NCI-H2107 treated with DMSO at 0.1 percent for 48 hours (cell line): ENCODE measurements around the gene MEOX1.
"Not testable (repeated sequence)": the region's sequence is repeated elsewhere in the genome, so short reads cannot be mapped to it uniquely, and the experiment has no call there.

Source experiments
- DNase-seq: peaks from one replicate; lab custom pipeline; 2025; ENCODE audit not compliant: unreplicated experiment; lab: John Stamatoyannopoulos, UW

Gene MEOX1

DNA sequence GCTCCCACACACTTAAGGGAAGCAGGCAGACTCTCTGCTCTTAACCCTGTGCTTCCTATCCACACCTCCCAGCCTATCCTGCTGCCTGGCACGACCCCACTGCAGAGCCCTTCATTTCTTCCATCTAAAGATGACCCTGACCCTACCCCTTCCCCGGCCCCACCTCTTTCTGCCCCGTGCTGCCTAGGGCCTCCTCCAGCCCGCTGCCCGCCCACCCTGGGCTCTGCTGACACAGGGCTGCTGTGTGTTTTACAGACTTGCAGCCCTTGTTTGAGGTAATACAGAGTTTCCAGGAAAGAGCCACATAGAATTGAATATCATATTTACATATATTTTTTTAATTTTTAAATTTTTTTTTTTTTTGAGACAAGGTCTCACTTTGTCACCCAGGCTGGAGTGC is 42.0 kb downstream of the MEOX1 start:
- no peak for DNase-seq

GRCh38 chr17:43618276-43618675 is 43.4 kb downstream of the MEOX1 start:
- no peak for DNase-seq

GRCh38 chr17:43616852-43617251 is 44.9 kb downstream of the MEOX1 start:
- no peak for DNase-seq

GRCh38 chr17:43616421-43616820 is 45.3 kb downstream of the MEOX1 start:
- DNase-seq = no peak

DNA sequence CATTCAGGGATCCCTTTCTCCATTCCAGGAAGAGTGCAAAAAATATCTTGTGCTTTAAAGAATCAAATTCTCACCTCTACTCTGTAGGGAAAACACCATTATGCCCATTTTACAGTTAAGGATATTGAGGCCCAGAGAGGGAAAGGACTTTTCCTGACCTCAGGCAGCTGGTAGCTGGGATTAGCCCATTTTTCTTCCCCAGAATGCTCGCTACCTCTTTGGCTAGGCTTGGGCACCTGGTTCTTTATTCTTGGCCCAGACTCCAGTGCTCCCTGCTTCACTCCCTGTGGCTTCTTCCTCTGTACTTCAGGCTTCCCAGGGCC is 45.7 kb downstream of the MEOX1 start:
- DNase-seq = no peak

- DNase-seq = no peak
Measured at GRCh38 chr17:43615330-43616028, 46.2 kb downstream of the MEOX1 start.

- peak; percentile 73 for DNase-seq
Measured at GRCh38 chr17:43614561-43614960, 47.2 kb downstream of the MEOX1 start.

DNA sequence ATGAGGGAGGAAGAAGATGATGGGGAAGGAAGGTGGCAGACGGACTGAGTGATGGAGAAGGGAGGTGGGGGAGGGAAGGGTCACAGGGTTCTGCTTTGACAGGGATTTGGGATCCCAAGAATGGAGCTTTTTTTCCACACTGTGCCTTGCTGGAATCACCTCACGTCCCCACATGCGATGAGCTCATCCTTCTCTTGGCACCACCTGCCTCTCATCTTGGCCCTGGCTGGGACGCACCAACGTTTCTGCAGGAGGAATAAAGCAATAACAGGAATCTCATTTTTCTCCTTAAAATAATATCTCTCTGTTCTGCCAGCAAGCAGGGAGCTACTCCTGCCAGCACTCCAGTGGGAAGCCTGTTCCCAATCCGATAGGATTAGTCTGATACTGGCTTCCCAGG is 47.8 kb downstream of the MEOX1 start:
- no peak for DNase-seq

DNA sequence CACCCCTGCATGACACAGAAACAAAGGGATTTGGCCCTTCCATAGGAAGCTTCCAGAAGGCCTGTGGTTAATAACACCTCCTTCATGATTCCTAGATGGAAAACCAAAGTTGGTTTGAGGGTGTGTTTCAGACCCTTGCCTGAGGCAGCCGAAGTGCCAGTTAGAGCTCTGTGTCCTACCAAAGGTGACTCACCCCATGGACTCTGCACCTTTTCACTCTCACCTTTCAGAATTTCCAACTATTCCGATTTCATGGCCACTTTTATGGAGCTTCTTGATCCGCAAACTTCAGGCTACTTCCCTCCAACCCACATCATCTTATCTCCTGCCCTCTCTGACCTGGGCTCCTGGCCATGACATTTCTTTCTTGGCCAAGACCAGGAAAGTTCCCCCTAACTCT is 49.2 kb downstream of the MEOX1 start:
- no peak for DNase-seq

GRCh38 chr17:43611230-43611969 is 50.3 kb downstream of the MEOX1 start:
- DNase-seq = no peak

- DNase-seq = no peak
Measured at GRCh38 chr17:43609613-43610385, 51.9 kb downstream of the MEOX1 start.

- no peak for DNase-seq
Measured at GRCh38 chr17:43608313-43608712, 53.4 kb downstream of the MEOX1 start.

GRCh38 chr17:43604549-43604948 is 57.2 kb downstream of the MEOX1 start:
- no peak for DNase-seq

DNA sequence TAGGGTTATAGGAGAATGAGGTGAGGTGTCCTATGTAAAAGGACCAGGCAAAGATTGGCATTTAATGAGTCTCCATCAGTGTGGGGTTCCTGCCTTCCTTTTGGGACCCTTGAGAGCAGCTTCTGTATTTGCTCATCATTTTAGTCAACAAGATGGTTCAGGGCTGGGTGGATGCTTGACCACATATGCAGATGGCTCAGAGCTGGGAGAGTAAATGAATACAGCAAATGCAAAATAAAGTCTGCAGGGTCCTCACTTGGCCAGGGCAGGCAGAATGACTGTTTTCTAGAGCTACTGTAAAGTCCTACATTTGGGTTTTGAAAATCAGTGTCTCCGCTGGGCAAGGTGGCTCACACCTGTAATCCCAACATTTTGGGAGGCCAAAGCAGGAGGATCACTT is 58.4 kb downstream of the MEOX1 start:
- no peak for DNase-seq

DNA sequence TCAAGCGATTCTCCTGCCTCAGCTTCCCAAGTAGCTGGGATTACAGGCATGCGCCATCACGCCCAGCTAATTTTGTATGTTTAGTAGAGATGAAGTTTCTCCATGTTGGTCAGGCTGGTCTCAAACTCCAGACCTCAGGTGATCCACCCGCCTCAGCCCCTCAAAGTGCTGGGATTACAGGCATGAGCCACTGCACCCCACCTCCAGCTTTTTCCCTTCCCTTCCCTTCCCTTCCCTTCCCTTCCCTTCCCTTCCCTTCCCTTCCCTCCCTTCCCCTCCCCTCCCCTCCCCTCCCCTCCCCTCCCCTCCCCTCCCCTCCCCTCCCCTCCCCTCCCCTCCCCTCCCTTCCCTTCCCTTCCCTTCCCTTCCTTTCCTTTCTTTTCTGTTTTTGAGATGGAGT is 59.2 kb downstream of the MEOX1 start:
- not testable (repeated sequence) for DNase-seq

- no peak for DNase-seq
Measured at GRCh38 chr17:43601280-43602039, 60.3 kb downstream of the MEOX1 start.

DNA sequence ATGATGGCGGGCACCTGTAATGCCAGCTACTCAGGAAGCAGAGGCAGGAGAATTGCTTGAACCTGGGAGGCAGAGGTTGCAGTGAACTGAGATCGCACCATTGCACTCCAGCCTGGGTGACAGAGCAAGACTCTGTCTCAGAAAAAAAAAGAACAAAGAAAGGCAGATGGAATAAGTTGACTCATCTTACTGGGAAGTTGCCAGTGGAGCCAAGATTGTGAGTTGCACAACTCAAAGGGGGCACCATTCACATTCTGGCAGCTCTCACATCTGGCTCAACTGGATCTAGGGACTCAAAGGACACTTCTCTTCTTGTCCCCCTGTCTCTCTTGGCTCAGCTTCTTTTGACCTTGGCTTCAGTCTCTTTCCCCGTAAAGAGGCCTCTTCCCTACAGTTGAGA is 61.9 kb downstream of the MEOX1 start:
- no peak for DNase-seq

DNA sequence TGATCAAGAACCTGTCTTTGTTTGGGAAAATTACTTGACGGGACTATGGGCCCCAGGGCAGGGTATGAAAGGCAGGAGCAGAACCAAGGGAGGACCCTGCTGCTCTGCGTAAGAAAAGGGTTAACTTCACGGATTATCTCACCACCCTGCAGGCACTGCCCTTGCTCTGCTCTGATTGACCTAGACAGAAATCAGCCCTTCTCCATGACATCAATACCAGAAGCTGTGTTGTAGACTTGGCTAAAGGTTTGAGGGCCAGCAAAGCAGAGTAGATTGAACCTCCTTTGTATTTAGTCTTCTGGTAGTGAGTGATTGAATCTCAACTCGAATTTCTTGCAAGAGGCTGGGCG is 62.7 kb downstream of the MEOX1 start:
- no peak for DNase-seq

- no peak for DNase-seq
Measured at GRCh38 chr17:43598357-43599045, 63.2 kb downstream of the MEOX1 start.

- DNase-seq = no peak
Measured at GRCh38 chr17:43597624-43598356, 63.9 kb downstream of the MEOX1 start.
